PC-9 (cell line): ENCODE data around the gene KCNK17. TPM values are rescaled to one million over a fixed set of nuclear protein-coding genes. Genes with fewer than 3 reads are reported as not detected.

ENCODE experiments used
- BruUV-seq: library from RNA; stranded (reverse); fragments of 400-500 nt; replicated peaks from 2 replicates; lab custom pipeline; 2021; lab: Mats Ljungman, UMichigan
- CTCF ChIA-PET: fragments of 300-600 bp; sonication (Branson Sonifier 250); formaldehyde crosslinking; loops from one replicate; lab custom pipeline; 2022; ENCODE audit warnings: antibody characterized with exemption; lab: Charles Lee
- POLR2A ChIA-PET: fragments of 300-600 bp; sonication (Branson Sonifier 250); formaldehyde crosslinking; loops from one replicate; lab custom pipeline; 2022; ENCODE audit warnings: antibody characterized with exemption; ENCODE audit not compliant: unreplicated experiment; lab: Charles Lee
- DNase-seq, 2 experiments: peaks; one replicate each; pipeline versions ENCODE4 v3.0.0 to v3.0.0-alpha.2; 2015 to 2022; ENCODE audit warnings: mixed read lengths in 1 of 2
- H2AFZ ChIP-seq: fragments of 200-600 bp; sonication (generic); 2 replicates; pipeline ENCODE4 v1.8.1; 2017; ENCODE audit warnings: antibody characterized with exemption
- H3F3A ChIP-seq: fragments of 200-600 bp; sonication (generic); 2 replicates; pipeline ENCODE4 v1.8.1; 2017; ENCODE audit warnings: antibody characterized with exemption, mild to moderate bottlenecking, low read depth; ENCODE audit not compliant: insufficient read depth
- H3K27ac ChIP-seq: fragments of 200-600 bp; sonication (generic); 2 replicates; pipeline ENCODE4 v1.6.1; 2016; ENCODE audit warnings: mixed run types
- H3K27me3 ChIP-seq: fragments of 200-600 bp; sonication (generic); 2 replicates; pipeline ENCODE4 v1.6.1; 2016; ENCODE audit warnings: low read depth, mixed run types; ENCODE audit not compliant: insufficient read depth
- H3K36me3 ChIP-seq: fragments of 200-600 bp; sonication (generic); 2 replicates; pipeline ENCODE4 v1.6.1; 2016; ENCODE audit warnings: low read depth, mixed run types
- H3K4me1 ChIP-seq: fragments of 200-600 bp; sonication (generic); replicated peaks from 2 replicates; pipeline ENCODE4 v1.6.1; 2016; ENCODE audit warnings: mixed run types; ENCODE audit not compliant: insufficient read depth
- H3K4me2 ChIP-seq: fragments of 200-600 bp; sonication (generic); 2 replicates; pipeline ENCODE4 v1.6.1; 2017; ENCODE audit warnings: mixed run types
- H3K4me3 ChIP-seq: fragments of 200-600 bp; sonication (generic); 2 replicates; pipeline ENCODE4 v1.6.1; 2016; ENCODE audit warnings: mixed run types
- H3K79me2 ChIP-seq: fragments of 200-600 bp; sonication (generic); 2 replicates; pipeline ENCODE4 v1.6.1; 2017; ENCODE audit warnings: low read depth, mixed run types
- H3K9me2 ChIP-seq: fragments of 200-600 bp; sonication (generic); 2 replicates; pipeline ENCODE4 v1.8.1; 2017; ENCODE audit warnings: mild to moderate bottlenecking; ENCODE audit not compliant: insufficient read depth
- H3K9me3 ChIP-seq: fragments of 200-600 bp; sonication (generic); 2 replicates; pipeline ENCODE4 v1.8.1; 2016; ENCODE audit warnings: low read depth; ENCODE audit not compliant: insufficient read depth
- H4K20me1 ChIP-seq: fragments of 200-600 bp; sonication (generic); 2 replicates; pipeline ENCODE4 v1.8.1; 2017; ENCODE audit not compliant: insufficient read depth
- CTCF ChIP-seq: fragments of 200-600 bp; sonication (generic); conservative IDR thresholded peaks from 2 replicates; pipeline ENCODE4 v1.6.1; 2017; ENCODE audit warnings: mixed run types, antibody characterized with exemption, mild to moderate bottlenecking, moderate library complexity
- EZH2 ChIP-seq: fragments of 200-600 bp; sonication (generic); IDR thresholded peaks from 2 replicates; pipeline ENCODE4 v1.8.0; 2017; ENCODE audit warnings: antibody characterized with exemption, low read depth
- intact Hi-C: fragments of 100-400 bp; cut with micrococcal nuclease; formaldehyde crosslinking; loops from one replicate; pipeline ENCODE4 v1.10.0; 2022; ENCODE audit not compliant: unreplicated experiment
- total RNA-seq: library from RNA; stranded (reverse); gene quantifications from 2 replicates; pipeline ENCODE4 v1.2.3, GENCODE V29; 2021

Gene KCNK17
- total RNA-seq, 1 experiment from 2014 or later, result not detected

GRCh38 chr6:39327507-39327906, 13.3 kb upstream of the KCNK17 start:
- intact Hi-C loops, result no loop called here
- Histone ChIP-seq H3K4me1 (no peaks in the 10 kb centered on the region), H2AFZ (no peak overlapping the region), H3K9me3 (no peaks in the 10 kb centered on the region), H3K79me2 (no peaks in the 10 kb centered on the region), H3K27ac (no peak overlapping the region), H3F3A (no peaks in the 10 kb centered on the region), H4K20me1 (no peaks in the 10 kb centered on the region), H3K4me3 (no peak overlapping the region), H3K27me3 (peaks cover 100% of the 10 kb centered on the region), H3K36me3 (no peaks in the 10 kb centered on the region), H3K4me2 (no peak overlapping the region), H3K9me2 (no peaks in the 10 kb centered on the region)
- BruUV-seq, result no TSS peak
- no peak for DNase-seq
- ChIA-PET CTCF (no interaction called here), POLR2A (no interaction called here)
- no peak for TF ChIP-seq EZH2

DNA sequence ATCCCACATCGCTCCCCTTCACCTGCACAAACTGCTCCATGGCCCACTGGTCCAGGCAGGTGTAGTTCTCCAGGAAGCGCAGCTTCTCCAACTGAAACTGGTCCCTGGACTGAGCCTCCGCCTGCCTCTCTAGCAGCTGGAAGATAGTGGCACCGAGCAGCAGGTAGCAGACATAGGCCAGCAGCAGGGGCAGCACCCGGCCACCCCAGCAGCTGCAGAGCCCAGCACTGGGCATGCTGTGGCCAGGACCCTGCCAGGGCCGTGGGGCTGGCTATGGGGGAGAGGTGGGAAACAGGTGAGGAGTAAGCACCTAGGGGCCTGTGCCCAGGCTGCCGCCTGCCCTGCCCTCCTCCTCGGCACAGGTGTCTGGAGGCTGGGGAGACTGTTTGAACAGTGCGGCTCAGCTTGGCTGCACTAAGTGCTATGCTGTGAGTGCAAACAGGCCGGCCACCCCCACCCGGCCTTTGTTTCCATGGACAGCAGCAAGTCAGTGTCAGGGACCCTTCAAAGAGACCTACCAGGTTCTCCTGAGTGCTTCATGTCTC, 8.2 kb upstream of the KCNK17 start, which contains the start of gene KCNK16:
Gene KCNK16, minus strand, starts transcription at position 397 of the 545 bp plus-strand sequence. Its CDS starts 162 bp downstream, at position 235.
- no peak within 1 kb of the TSS for H2AFZ ChIP-seq
- ChIA-PET CTCF (no interaction called here), POLR2A (no interaction called here)
- no peak within 1 kb of the TSS for H3K4me2 ChIP-seq
- H3K27me3 ChIP-seq, result peaks cover 100% of the 10 kb centered on the region
- BruUV-seq, result no TSS peak
- no peaks in the 10 kb centered on the region for H4K20me1 ChIP-seq
- DNase-seq, result no peak
- no peaks in the 10 kb centered on the region for H3K9me2 ChIP-seq
- no peaks in the 10 kb centered on the region for H3K36me3 ChIP-seq
- TF ChIP-seq CTCF (no peak), EZH2 (no peak)
- H3K79me2 ChIP-seq, result no peaks in the 10 kb centered on the region
- no peaks in the 10 kb centered on the region for H3K9me3 ChIP-seq
- intact Hi-C loops, result no loop called here
- no peak within 1 kb of the TSS for H3K4me3 ChIP-seq
- no peaks in the 10 kb centered on the region for H3K4me1 ChIP-seq
- H3F3A ChIP-seq, result no peaks in the 10 kb centered on the region
- H3K27ac ChIP-seq, result no peak within 1 kb of the TSS

DNA sequence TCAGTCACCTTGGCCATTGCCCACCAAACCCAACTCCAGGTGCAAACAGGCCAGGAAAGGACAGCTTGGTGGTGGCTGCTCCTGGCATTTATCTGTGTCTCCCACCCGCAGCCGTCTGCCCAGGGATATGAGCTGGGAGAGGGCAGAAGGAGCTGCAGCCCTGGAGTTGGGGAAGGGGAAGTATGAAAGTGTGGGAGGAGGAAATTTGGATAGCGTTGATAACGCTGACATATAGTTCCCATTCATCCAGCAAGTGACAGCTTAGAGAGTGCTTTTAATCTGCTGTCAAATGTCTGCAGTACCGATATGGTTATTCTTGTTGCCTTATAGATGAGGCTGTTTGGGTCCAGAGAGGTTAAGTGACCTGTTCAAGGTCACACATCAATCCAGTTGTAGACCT, 7.5 kb upstream of the KCNK17 start:
- BruUV-seq, result no TSS peak
- H3F3A ChIP-seq, result no peaks in the 10 kb centered on the region
- no peaks in the 10 kb centered on the region for H3K36me3 ChIP-seq
- no peak overlapping the region for H2AFZ ChIP-seq
- H4K20me1 ChIP-seq, result no peaks in the 10 kb centered on the region
- DNase-seq, result no peak
- no peak overlapping the region for H3K4me2 ChIP-seq
- no peaks in the 10 kb centered on the region for H3K9me3 ChIP-seq
- no peaks in the 10 kb centered on the region for H3K9me2 ChIP-seq
- H3K79me2 ChIP-seq, result no peaks in the 10 kb centered on the region
- intact Hi-C loops, result no loop called here
- H3K4me3 ChIP-seq, result no peak overlapping the region
- H3K27me3 ChIP-seq, result peaks cover 100% of the 10 kb centered on the region
- TF ChIP-seq EZH2, result no peak
- TF ChIP-seq CTCF, result no peak
- H3K27ac ChIP-seq, result no peak overlapping the region
- CTCF ChIA-PET, result no interaction called here
- POLR2A ChIA-PET, result no interaction called here
- H3K4me1 ChIP-seq, result no peaks in the 10 kb centered on the region
